Measurements from ENCODE around the gene ARFGAP1.

- TF ChIP-seq CTCF (IDR thresholded peaks at IDR 0.05; ENCODE audit: low read depth, low read length, poor library complexity, severe bottlenecking) (no peak), EZH2phosphoT487 (IDR thresholded peaks at IDR 0.05; ENCODE audit: borderline replicate concordance, low read length) (no peak)
Measured at GRCh38 chr20:63295846-63296245, 23.2 kb downstream of the ARFGAP1 start.

Data from DOHH2 (cell line).